ENCODE data around the gene CES3.
"Not testable (repeated sequence)": the region's sequence is repeated elsewhere in the genome, so short reads cannot be mapped to it uniquely, and the experiment has no call there.

CES3 gene

GRCh38 chr16:66972983-66973382 lies 11.9 kb downstream of the CES3 start:
- DNase-seq (ENCODE audit: low spot score): no peak

GRCh38 chr16:66973716-66974115 lies 12.7 kb downstream of the CES3 start:
- DNase-seq (ENCODE audit: low spot score): no peak

- DNase-seq (ENCODE audit: low spot score): not testable (repeated sequence)
Measured at GRCh38 chr16:66974156-66974931, 13.3 kb downstream of the CES3 start.

GRCh38 chr16:66974932-66975246 lies 13.8 kb downstream of the CES3 start:
- DNase-seq (ENCODE audit: low spot score): not testable (repeated sequence)

GRCh38 chr16:66975302-66975893 lies 14.3 kb downstream of the CES3 start:
- no peak for DNase-seq (ENCODE audit: low spot score)

- no peak for DNase-seq (ENCODE audit: low spot score)
Measured at GRCh38 chr16:66976746-66977145, 15.7 kb downstream of the CES3 start.

- peak; percentile 86 for DNase-seq (ENCODE audit: low spot score)
Measured at GRCh38 chr16:66977341-66978113, 16.5 kb downstream of the CES3 start.

GRCh38 chr16:66979011-66979717 lies 18.1 kb downstream of the CES3 start:
- DNase-seq (ENCODE audit: low spot score): no peak

GRCh38 chr16:66983033-66983432 lies 22.0 kb downstream of the CES3 start:
- no peak for DNase-seq (ENCODE audit: low spot score)

- no peak for DNase-seq (ENCODE audit: low spot score)
Measured at GRCh38 chr16:66984892-66985311, 23.8 kb downstream of the CES3 start.

- no peak for DNase-seq (ENCODE audit: low spot score)
Measured at GRCh38 chr16:66986559-66986958, 25.5 kb downstream of the CES3 start.

- no peak for DNase-seq (ENCODE audit: low spot score)
Measured at GRCh38 chr16:66988197-66988788, 27.2 kb downstream of the CES3 start, which contains the start of gene CES4A. CES4A (plus strand) TSS chr16:66988589; CDS start chr16:66988773, 184 bp downstream.

GRCh38 chr16:66991545-66992077 lies 30.5 kb downstream of the CES3 start:
- DNase-seq (ENCODE audit: low spot score): no peak

GRCh38 chr16:66993558-66993957 lies 32.5 kb downstream of the CES3 start:
- DNase-seq (ENCODE audit: low spot score): not testable (repeated sequence)

- no peak for DNase-seq (ENCODE audit: low spot score)
Measured at GRCh38 chr16:66996324-66996982, 35.4 kb downstream of the CES3 start.

- DNase-seq (ENCODE audit: low spot score): no peak
Measured at GRCh38 chr16:66996983-66997358, 35.9 kb downstream of the CES3 start.

GRCh38 chr16:67000384-67001351 lies 39.6 kb downstream of the CES3 start:
- no peak for DNase-seq (ENCODE audit: low spot score)

GRCh38 chr16:67001726-67002125 lies 40.7 kb downstream of the CES3 start:
- DNase-seq (ENCODE audit: low spot score): no peak

- no peak for DNase-seq (ENCODE audit: low spot score)
Measured at GRCh38 chr16:67006930-67007658, 46.0 kb downstream of the CES3 start.

All from left forelimb (tissue), 1 donor.